Osteocyte (in vitro differentiated cells): ENCODE measurements around the gene TPRX1. TPM values are rescaled to one million over a fixed set of nuclear protein-coding genes. Genes with fewer than 3 reads are reported as not detected.
"Not testable (repeated sequence)": the region's sequence is repeated elsewhere in the genome, so short reads cannot be mapped to it uniquely, and the experiment has no call there.

Experiments used
- DNase-seq: peaks from one replicate; pipeline ENCODE4 v3.0.0; 2021; ENCODE audit warnings: mixed read lengths; ENCODE audit not compliant: unreplicated experiment; ENCODE audit errors: extremely low spot score
- H3K27ac Mint-ChIP-seq: one replicate; pipeline ENCODE4 v1.8.0; 2021; ENCODE audit warnings: mild to moderate bottlenecking, mixed read lengths; ENCODE audit not compliant: unreplicated experiment
- H3K27me3 Mint-ChIP-seq: one replicate; pipeline ENCODE4 v1.8.0; 2021; ENCODE audit warnings: mixed read lengths; ENCODE audit not compliant: unreplicated experiment
- H3K36me3 Mint-ChIP-seq: one replicate; pipeline ENCODE4 v1.8.0; 2021; ENCODE audit warnings: mixed read lengths; ENCODE audit not compliant: unreplicated experiment
- H3K4me1 Mint-ChIP-seq: one replicate; pipeline ENCODE4 v1.8.0; 2021; ENCODE audit warnings: mixed read lengths; ENCODE audit not compliant: unreplicated experiment
- H3K4me3 Mint-ChIP-seq: one replicate; pipeline ENCODE4 v1.8.0; 2021; ENCODE audit warnings: mild to moderate bottlenecking, moderate library complexity, mixed read lengths; ENCODE audit not compliant: unreplicated experiment
- H3K9me3 Mint-ChIP-seq: one replicate; pipeline ENCODE4 v1.8.0; 2021; ENCODE audit warnings: mixed read lengths; ENCODE audit not compliant: unreplicated experiment
- CTCF ChIP-seq: fragments of 200-600 bp; sonication (generic); IDR thresholded peaks from 2 replicates; pipeline ENCODE4 v1.5.0; 2021; ENCODE audit warnings: antibody characterized with exemption, mild to moderate bottlenecking, moderate library complexity
- long read RNA-seq: library from polyadenylated mRNA; unstranded; transcript quantifications from one replicate; pipeline ENCODE4 v2.0.0, GENCODE V29; 2021
- total RNA-seq: library from RNA; stranded (reverse); gene quantifications from 2 replicates; pipeline ENCODE4 v1.2.1, GENCODE V29; 2021

TPRX1 gene
- not detected in 2 replicates for total RNA-seq
- long read RNA-seq, result 0 reads

GRCh38 chr19:47804451-47804850 lies at the start of gene TPRX1:
Gene TPRX1 (minus strand): TSS chr19:47804551. CDS start chr19:47804539, 12 bp downstream.
- H3K27me3 Mint-ChIP-seq, H3K4me3 Mint-ChIP-seq, DNase-seq, H3K9me3 Mint-ChIP-seq, H3K27ac Mint-ChIP-seq, H3K4me1 Mint-ChIP-seq, H3K36me3 Mint-ChIP-seq: not testable (repeated sequence)

GRCh38 chr19:47853003-47853402 lies 48.7 kb upstream of the TPRX1 start:
- H3K4me1 Mint-ChIP-seq, result peaks cover 8% of the 10 kb centered on the region
- H3K27ac Mint-ChIP-seq, result no peak overlapping the region
- no peaks in the 10 kb centered on the region for H3K9me3 Mint-ChIP-seq
- H3K4me3 Mint-ChIP-seq, result no peak overlapping the region
- no peaks in the 10 kb centered on the region for H3K36me3 Mint-ChIP-seq
- TF ChIP-seq CTCF, result no peak
- no peak for DNase-seq
- peaks cover 54% of the 10 kb centered on the region for H3K27me3 Mint-ChIP-seq

- peaks cover 43% of the 10 kb centered on the region for H3K27me3 Mint-ChIP-seq
- DNase-seq, result no peak
- no peak overlapping the region for H3K4me3 Mint-ChIP-seq
- no peak overlapping the region for H3K27ac Mint-ChIP-seq
- peaks cover 8% of the 10 kb centered on the region for H3K4me1 Mint-ChIP-seq
- no peaks in the 10 kb centered on the region for H3K36me3 Mint-ChIP-seq
- no peaks in the 10 kb centered on the region for H3K9me3 Mint-ChIP-seq
- TF ChIP-seq CTCF, result peak; percentile 52
These were observed 44.6 kb upstream of the TPRX1 start for GRCh38 chr19:47848823-47849473.

- Mint-ChIP-seq H3K4me1 (peaks cover 8% of the 10 kb centered on the region), H3K27ac (no peak overlapping the region), H3K27me3 (peaks cover 39% of the 10 kb centered on the region), H3K9me3 (no peaks in the 10 kb centered on the region), H3K36me3 (no peaks in the 10 kb centered on the region), H3K4me3 (no peak overlapping the region)
- no peak for TF ChIP-seq CTCF
- no peak for DNase-seq
These were observed 44.1 kb upstream of the TPRX1 start for GRCh38 chr19:47848425-47848822.

GRCh38 chr19:47842941-47843340 lies 38.6 kb upstream of the TPRX1 start:
- no peaks in the 10 kb centered on the region for H3K4me1 Mint-ChIP-seq
- no peak overlapping the region for H3K4me3 Mint-ChIP-seq
- no peak for TF ChIP-seq CTCF
- H3K36me3 Mint-ChIP-seq, result no peaks in the 10 kb centered on the region
- H3K9me3 Mint-ChIP-seq, result no peaks in the 10 kb centered on the region
- H3K27me3 Mint-ChIP-seq, result peaks cover 25% of the 10 kb centered on the region
- no peak for DNase-seq
- H3K27ac Mint-ChIP-seq, result no peak overlapping the region
